Neuron (in vitro differentiated cells): ENCODE measurements around the gene GALM.
"Not testable (repeated sequence)": the region's sequence is repeated elsewhere in the genome, so short reads cannot be mapped to it uniquely, and the experiment has no call there.

Experiments used
- H2AFZ ChIP-seq: one replicate; pipeline ENCODE4 v1.6.1; 2013; ENCODE audit warnings: low read depth, mild to moderate bottlenecking, inconsistent platforms, low read length, moderate library complexity
- H3K27me3 ChIP-seq: one replicate; pipeline ENCODE4 v1.6.1; 2013; ENCODE audit warnings: low read length; ENCODE audit not compliant: insufficient read depth
- H3K36me3 ChIP-seq: one replicate; pipeline ENCODE4 v1.6.1; 2013; ENCODE audit warnings: low read length; ENCODE audit not compliant: insufficient read depth
- H3K4me1 ChIP-seq: one replicate; pipeline ENCODE4 v1.6.1; 2013; ENCODE audit warnings: low read length; ENCODE audit not compliant: insufficient read depth
- H3K4me3 ChIP-seq: 2 replicates; pipeline ENCODE4 v1.5.1; 2013; ENCODE audit warnings: mild to moderate bottlenecking, low read length, moderate library complexity
- H3K9me3 ChIP-seq: one replicate; pipeline ENCODE4 v1.6.1; 2013; ENCODE audit warnings: low read length

GALM gene

GRCh38 chr2:38672445-38673391, 6.8 kb downstream of the GALM start:
- H2AFZ ChIP-seq, result no peak overlapping the region
- H3K4me1 ChIP-seq, result no peaks in the 10 kb centered on the region
- no peaks in the 10 kb centered on the region for H3K9me3 ChIP-seq
- no peaks in the 10 kb centered on the region for H3K27me3 ChIP-seq
- no peak overlapping the region for H3K4me3 ChIP-seq
- H3K36me3 ChIP-seq, result peaks cover 13% of the 10 kb centered on the region

GRCh38 chr2:38676681-38677080, 10.8 kb downstream of the GALM start:
- H3K4me1 ChIP-seq, result no peaks in the 10 kb centered on the region
- no peaks in the 10 kb centered on the region for H3K27me3 ChIP-seq
- H3K36me3 ChIP-seq, result peaks cover 37% of the 10 kb centered on the region
- H2AFZ ChIP-seq, result no peak overlapping the region
- no peaks in the 10 kb centered on the region for H3K9me3 ChIP-seq
- H3K4me3 ChIP-seq, result no peak overlapping the region

- not testable (repeated sequence) for H3K4me3 ChIP-seq, H2AFZ ChIP-seq, H3K27me3 ChIP-seq, H3K4me1 ChIP-seq, H3K9me3 ChIP-seq
- H3K36me3 ChIP-seq, result peaks cover 46% of the 10 kb centered on the region
These were observed 15.0 kb downstream of the GALM start for GRCh38 chr2:38680868-38681267.

- H3K27me3 ChIP-seq, result no peaks in the 10 kb centered on the region
- H3K4me3 ChIP-seq, result no peak overlapping the region
- H3K9me3 ChIP-seq, result peaks cover 8% of the 10 kb centered on the region
- H2AFZ ChIP-seq, result no peak overlapping the region
- H3K36me3 ChIP-seq, result peaks cover 43% of the 10 kb centered on the region
- no peaks in the 10 kb centered on the region for H3K4me1 ChIP-seq
These were observed 16.2 kb downstream of the GALM start for GRCh38 chr2:38682008-38682575.

- H2AFZ ChIP-seq, H3K9me3 ChIP-seq, H3K27me3 ChIP-seq, H3K4me3 ChIP-seq, H3K4me1 ChIP-seq: not testable (repeated sequence)
- peaks cover 37% of the 10 kb centered on the region for H3K36me3 ChIP-seq
These were observed 16.7 kb downstream of the GALM start for GRCh38 chr2:38682620-38683019.

GRCh38 chr2:38683766-38684165, 17.9 kb downstream of the GALM start:
- Histone ChIP-seq H3K4me3 (no peak overlapping the region), H3K36me3 (peaks cover 34% of the 10 kb centered on the region), H3K9me3 (peaks cover 8% of the 10 kb centered on the region), H3K4me1 (no peaks in the 10 kb centered on the region), H3K27me3 (no peaks in the 10 kb centered on the region), H2AFZ (no peak overlapping the region)

GRCh38 chr2:38685116-38685735, 19.3 kb downstream of the GALM start:
- Histone ChIP-seq H3K27me3 (no peaks in the 10 kb centered on the region), H2AFZ (no peak overlapping the region), H3K4me3 (no peak overlapping the region), H3K9me3 (peaks cover 8% of the 10 kb centered on the region), H3K4me1 (no peaks in the 10 kb centered on the region), H3K36me3 (peaks cover 26% of the 10 kb centered on the region)

GRCh38 chr2:38690499-38691420, 24.8 kb downstream of the GALM start:
- H3K4me1 ChIP-seq, result no peaks in the 10 kb centered on the region

GRCh38 chr2:38691994-38692393, 26.1 kb downstream of the GALM start:
- Histone ChIP-seq H3K36me3 (peaks cover 2% of the 10 kb centered on the region), H3K4me1 (no peaks in the 10 kb centered on the region), H3K4me3 (no peak overlapping the region), H2AFZ (no peak overlapping the region), H3K27me3 (no peaks in the 10 kb centered on the region), H3K9me3 (peaks cover under 1% of the 10 kb centered on the region)

More at GRCh38 chr2:38690499-38691420, 24.8 kb downstream of the GALM start:
- H3K4me3 ChIP-seq, result no peak overlapping the region
- peaks cover 5% of the 10 kb centered on the region for H3K36me3 ChIP-seq
- H2AFZ ChIP-seq, result no peak overlapping the region
- peaks cover 8% of the 10 kb centered on the region for H3K9me3 ChIP-seq
- H3K27me3 ChIP-seq, result no peaks in the 10 kb centered on the region

- H3K4me1 ChIP-seq, result no peaks in the 10 kb centered on the region
- no peaks in the 10 kb centered on the region for H3K27me3 ChIP-seq
- no peak overlapping the region for H2AFZ ChIP-seq
- H3K9me3 ChIP-seq, result no peaks in the 10 kb centered on the region
- no peak overlapping the region for H3K4me3 ChIP-seq
- peaks cover 2% of the 10 kb centered on the region for H3K36me3 ChIP-seq
These were observed 26.9 kb downstream of the GALM start for GRCh38 chr2:38692636-38693318.

GRCh38 chr2:38697116-38697840, 31.4 kb downstream of the GALM start:
- no peak overlapping the region for H2AFZ ChIP-seq
- H3K36me3 ChIP-seq, result no peaks in the 10 kb centered on the region
- H3K4me3 ChIP-seq, result no peak overlapping the region
- no peaks in the 10 kb centered on the region for H3K4me1 ChIP-seq
- no peaks in the 10 kb centered on the region for H3K27me3 ChIP-seq
- H3K9me3 ChIP-seq, result no peaks in the 10 kb centered on the region
